ENCODE measurements around the gene NBAS.

- TF ChIP-seq EZH2 (IDR thresholded peaks at IDR 0.05; ENCODE audit: low read length, missing control alignments) (no peak), CTCF (conservative IDR thresholded peaks at IDR 0.05 in 1 of 2, IDR thresholded peaks at IDR 0.05 in 1 of 2; ENCODE audit: low read depth in 1 of 2, low read length in 2 of 2) (no peak)
Observed at GRCh38 chr2:15146960-15147359, 414.2 kb downstream of the NBAS start.
